HG02571 (cell line): ENCODE results near the gene MXRA8.
A peak's percentile ranks its signal among the peaks of the same experiment; 100 is the strongest.
"Not testable (repeated sequence)": the region's sequence is repeated elsewhere in the genome, so short reads cannot be mapped to it uniquely, and the experiment has no call there.

Source experiments
- ATAC-seq: cut with Tn5 transposase; IDR thresholded peaks from one replicate; pipeline ENCODE4 v1.9.1; 2021; ENCODE audit warnings: mild to moderate bottlenecking, moderate library complexity; ENCODE audit not compliant: unreplicated experiment

The MXRA8 gene

GRCh38 chr1:1393428-1393827 lies 35.1 kb upstream of the MXRA8 start:
- ATAC-seq, result no peak

- ATAC-seq, result no peak
Measured at GRCh38 chr1:1393014-1393413, 34.7 kb upstream of the MXRA8 start.

GRCh38 chr1:1391225-1391624 lies 32.9 kb upstream of the MXRA8 start:
- no peak for ATAC-seq

GRCh38 chr1:1390675-1391074 lies 32.3 kb upstream of the MXRA8 start:
- ATAC-seq, result no peak

GRCh38 chr1:1388078-1388472 lies 29.7 kb upstream of the MXRA8 start:
- ATAC-seq, result no peak

GRCh38 chr1:1387098-1388077 lies 29.0 kb upstream of the MXRA8 start:
- ATAC-seq, result no peak

- no peak for ATAC-seq
Measured at GRCh38 chr1:1385931-1386330, 27.6 kb upstream of the MXRA8 start.

GRCh38 chr1:1385339-1385738 lies 27.0 kb upstream of the MXRA8 start:
- ATAC-seq, result not testable (repeated sequence)

GRCh38 chr1:1381294-1381693 lies 22.9 kb upstream of the MXRA8 start:
- no peak for ATAC-seq

- no peak for ATAC-seq
Measured at GRCh38 chr1:1380860-1381259, 22.5 kb upstream of the MXRA8 start.

GRCh38 chr1:1377540-1378205 lies 19.3 kb upstream of the MXRA8 start:
- ATAC-seq, result no peak

- no peak for ATAC-seq
Measured at GRCh38 chr1:1376551-1377226, 18.3 kb upstream of the MXRA8 start.

GRCh38 chr1:1374929-1375662 lies 16.7 kb upstream of the MXRA8 start, which contains the start of gene AURKAIP1:
Gene AURKAIP1, minus strand, starts transcription at chr1:1375207. Its CDS starts 451 bp downstream, at chr1:1374756.
- peak; percentile 79 for ATAC-seq

- ATAC-seq, result no peak
Measured at GRCh38 chr1:1374589-1374928, 16.2 kb upstream of the MXRA8 start.

- no peak for ATAC-seq
Measured at GRCh38 chr1:1373815-1374588, 15.6 kb upstream of the MXRA8 start.

GRCh38 chr1:1373051-1373814 lies 14.9 kb upstream of the MXRA8 start:
- ATAC-seq, result no peak

- no peak for ATAC-seq
Measured at GRCh38 chr1:1371746-1372711, 13.7 kb upstream of the MXRA8 start.

GRCh38 chr1:1371364-1371745 lies 13.0 kb upstream of the MXRA8 start:
- no peak for ATAC-seq
